Endothelial cell of umbilical vein (primary cell): ENCODE results near the gene CLPTM1L. TPM values are rescaled to one million over a fixed set of nuclear protein-coding genes. Genes with fewer than 3 reads are reported as not detected.

Experiments
- BruUV-seq: library from RNA; stranded (reverse); fragments of 400-500 nt; replicated peaks from 2 replicates; lab custom pipeline; 2021; lab: Mats Ljungman, UMichigan
- CTCF ChIA-PET: fragments of 300-600, 350-600 bp; sonication (Branson Sonifier 250); formaldehyde crosslinking; loops from one replicate; lab custom pipeline; 2021; ENCODE audit warnings: antibody characterized with exemption, inconsistent platforms; lab: Charles Lee
- POLR2A ChIA-PET: fragments of 300-600, 350-600 bp; sonication (Branson Sonifier 250); formaldehyde crosslinking; loops from one replicate; lab custom pipeline; 2021; ENCODE audit warnings: antibody characterized with exemption, inconsistent platforms; lab: Charles Lee
- DNase-seq: peaks from one replicate; pipeline ENCODE4 v3.0.0-alpha.2; 2011; ENCODE audit warnings: low read depth, low spot score
- FAIRE-seq: peaks from 2 replicates; lab custom pipeline; 2011; peaks lifted over from hg19 to GRCh38; lab: Jason Lieb, UNC
- H2AFZ ChIP-seq: 2 replicates; pipeline ENCODE4 v1.6.0; 2012; ENCODE audit warnings: low read depth, low read length, control low read depth, inconsistent platforms
- H3K27ac ChIP-seq: 2 replicates; pipeline ENCODE4 v1.5.1; 2011; ENCODE audit warnings: low read depth, mild to moderate bottlenecking, control low read depth, low read length, moderate library complexity; ENCODE audit not compliant: insufficient read depth
- H3K27me3 ChIP-seq, 2 experiments: 2 replicates each; pipeline versions ENCODE4 v1.6.0 to v1.6.1; 2011; ENCODE audit warnings: low read length in 2 of 2, mixed read lengths in 1 of 2; ENCODE audit not compliant: control insufficient read depth in 2 of 2, insufficient read depth in 2 of 2
- H3K36me3 ChIP-seq, 2 experiments: 2 replicates in 1 of 2; 3 replicates in 1 of 2; pipeline ENCODE4 v1.5.1; 2011; ENCODE audit warnings: low read length in 2 of 2, mild to moderate bottlenecking in 1 of 2, moderate library complexity in 1 of 2; ENCODE audit not compliant: control insufficient read depth in 2 of 2, insufficient read depth in 2 of 2; ENCODE audit errors: extremely low read depth in 1 of 2
- H3K4me1 ChIP-seq: 3 replicates; pipeline ENCODE4 v1.5.1; 2011; ENCODE audit warnings: mild to moderate bottlenecking, low read length; ENCODE audit not compliant: control insufficient read depth, insufficient read depth; ENCODE audit errors: extremely low read depth
- H3K4me2 ChIP-seq: 2 replicates; pipeline ENCODE4 v1.6.1; 2011; ENCODE audit warnings: low read length, control low read depth, mixed read lengths; ENCODE audit not compliant: insufficient read depth
- H3K4me3 ChIP-seq, 3 experiments: fragments of 200-600 bp in 1 of 3; sonication (generic), shearing (Covaris generic) in 1 of 3; replicated peaks in 1 of 3; 2 replicates each; pipeline ENCODE4 v1.5.1; 2011 to 2016; ENCODE audit warnings: control low read depth in 3 of 3, low read length in 3 of 3, mild to moderate bottlenecking in 2 of 3, inconsistent platforms in 1 of 3, low read depth in 1 of 3, moderate library complexity in 1 of 3; ENCODE audit not compliant: insufficient read depth in 1 of 3
- H3K79me2 ChIP-seq: 2 replicates; pipeline ENCODE4 v1.6.0; 2012; ENCODE audit warnings: low read length, inconsistent platforms; ENCODE audit not compliant: control insufficient read depth, insufficient read depth
- H3K9ac ChIP-seq: replicated peaks from 2 replicates; pipeline ENCODE3; 2011; ENCODE audit warnings: low read length, control low read depth; ENCODE audit not compliant: insufficient read depth; ENCODE audit errors: extremely low read depth
- H3K9me1 ChIP-seq: replicated peaks from 3 replicates; pipeline ENCODE4 v1.6.0; 2011; ENCODE audit warnings: mild to moderate bottlenecking, low read length; ENCODE audit not compliant: control insufficient read depth, insufficient read depth; ENCODE audit errors: extremely low read depth
- H3K9me3 ChIP-seq: replicated peaks from 2 replicates; pipeline ENCODE4 v1.5.1; 2012; ENCODE audit warnings: low read length, inconsistent platforms; ENCODE audit not compliant: control insufficient read depth, insufficient read depth
- H4K20me1 ChIP-seq: replicated peaks from 2 replicates; pipeline ENCODE3; 2011; ENCODE audit warnings: mild to moderate bottlenecking, low read length; ENCODE audit not compliant: control insufficient read depth, insufficient read depth; ENCODE audit errors: extremely low read depth
- CTCF ChIP-seq, 2 donors: IDR thresholded peaks; 1 replicate in 1 of 2; 2 replicates in 1 of 2; pipeline ENCODE4 v1.5.1; 2011; ENCODE audit warnings: low read length in 2 of 2, mild to moderate bottlenecking in 2 of 2, moderate library complexity in 2 of 2, control low read depth in 1 of 2, inconsistent platforms in 1 of 2, low read depth in 1 of 2; ENCODE audit not compliant: insufficient read depth in 1 of 2; ENCODE audit errors: extremely low read depth in 1 of 2
- EZH2 ChIP-seq: IDR thresholded peaks from 2 replicates; pipeline ENCODE4 v1.6.1; 2012; ENCODE audit warnings: borderline replicate concordance, low read depth, mild to moderate bottlenecking, moderate library complexity, low read length, inconsistent platforms; ENCODE audit not compliant: severe bottlenecking
- FOS ChIP-seq: IDR thresholded peaks from 2 replicates; pipeline ENCODE4 v1.6.1; 2011; ENCODE audit warnings: mild to moderate bottlenecking, low read length, moderate library complexity, borderline replicate concordance; ENCODE audit not compliant: insufficient read depth
- GATA2 ChIP-seq: IDR thresholded peaks from 2 replicates; pipeline ENCODE4 v1.7.0; 2011; ENCODE audit warnings: low read depth, mild to moderate bottlenecking, moderate library complexity, mixed read lengths, low read length; ENCODE audit not compliant: insufficient read length, insufficient read depth
- JUN ChIP-seq: IDR thresholded peaks from 2 replicates; pipeline ENCODE4 v1.6.1; 2011; ENCODE audit warnings: borderline replicate concordance, low read depth; ENCODE audit not compliant: insufficient read length, insufficient read depth
- MAX ChIP-seq: IDR thresholded peaks from 2 replicates; pipeline ENCODE4 v1.6.1; 2011; ENCODE audit not compliant: insufficient read depth, insufficient read length
- MYC ChIP-seq: IDR thresholded peaks from one replicate; pipeline ENCODE4 v1.6.1; 2011; ENCODE audit warnings: mild to moderate bottlenecking, low read depth, low read length
- POLR2A ChIP-seq: IDR thresholded peaks from 2 replicates; pipeline ENCODE4 v1.6.1; 2012; ENCODE audit warnings: low read depth, mild to moderate bottlenecking, control low read depth, low read length
- POLR2AphosphoS5 ChIP-seq: IDR thresholded peaks from 2 replicates; pipeline ENCODE4 v1.6.1; 2012; ENCODE audit warnings: low read depth, mild to moderate bottlenecking, control low read depth, low read length, moderate library complexity; ENCODE audit not compliant: insufficient read depth
- dilution Hi-C: fragments of 300-500 bp; cut with MboI; formaldehyde crosslinking; loops from one replicate; pipeline ENCODE4 v1.15.0; 2019; ENCODE audit warnings: low sequenced_read_pairs; ENCODE audit not compliant: extremely low pct_ligation_motif_present
- intact Hi-C: fragments of 100-400 bp; cut with micrococcal nuclease; formaldehyde crosslinking; loops from one replicate; pipeline ENCODE4 v1.10.0; 2022
- polyA plus RNA-seq, 4 experiments: library from polyadenylated mRNA; depleted of rRNA in 3 of 4; stranded (reverse) in 3 of 4; unstranded in 1 of 4; fragments of >200 nt; gene quantifications; 2 replicates each; pipeline versions ENCODE4 v1.2.1 to v1.2.3, GENCODE V29; 2011 to 2012; ENCODE audit warnings: missing spikeins in 1 of 4
- total RNA-seq: library from RNA; stranded (reverse); gene quantifications from 2 replicates; pipeline ENCODE4 v1.2.3, GENCODE V29; 2021

CLPTM1L gene
- total and polyA plus RNA-seq, 2 donors (not counting 3 experiments of a cell fraction or from before 2014, with no cell fraction given), result 116 to 191 TPM

- dilution Hi-C loops, result no loop called here
- no peak overlapping the region for H2AFZ ChIP-seq
- H3K9ac ChIP-seq, result no peak overlapping the region
- no TSS peak for BruUV-seq
- H3K27ac ChIP-seq, result no peak overlapping the region
- ChIA-PET CTCF (no interaction called here), POLR2A (no interaction called here)
- intact Hi-C loops, result no loop called here
- peaks cover 0 to 1% of the 10 kb centered on the region in 2 experiments for H3K27me3 ChIP-seq
- no peaks in the 10 kb centered on the region for H3K9me3 ChIP-seq
- DNase-seq (no peak), FAIRE-seq (no peak)
- H3K4me1 ChIP-seq, result no peaks in the 10 kb centered on the region
- no peak for TF ChIP-seq EZH2
- TF ChIP-seq GATA2, result no peak
- TF ChIP-seq JUN, result no peak
- TF ChIP-seq POLR2A, result no peak
- no peak for TF ChIP-seq MAX
- TF ChIP-seq FOS, result no peak
- no peak for TF ChIP-seq CTCF (IDR thresholded peaks at IDR 0.05; ENCODE audit: extremely low read depth in 1 of 2, insufficient read depth in 1 of 2, low read depth in 1 of 2, low read length in 2 of 2)
- no peak for TF ChIP-seq MYC
- TF ChIP-seq POLR2AphosphoS5, result no peak
- H3K36me3 ChIP-seq, result no peaks in the 10 kb centered on the region
- H3K4me2 ChIP-seq, result no peak overlapping the region
- H3K9me1 ChIP-seq, result no peaks in the 10 kb centered on the region
- no peak overlapping the region for H3K4me3 ChIP-seq
- H4K20me1 ChIP-seq, result no peaks in the 10 kb centered on the region
- H3K79me2 ChIP-seq, result no peaks in the 10 kb centered on the region
These were observed 21.6 kb upstream of the CLPTM1L start for GRCh38 chr5:1366514-1366913.
